Measurements from ENCODE around the gene IZUMO2.
"Not testable (repeated sequence)": the region's sequence is repeated elsewhere in the genome, so short reads cannot be mapped to it uniquely, and the experiment has no call there.

Gene IZUMO2

DNA sequence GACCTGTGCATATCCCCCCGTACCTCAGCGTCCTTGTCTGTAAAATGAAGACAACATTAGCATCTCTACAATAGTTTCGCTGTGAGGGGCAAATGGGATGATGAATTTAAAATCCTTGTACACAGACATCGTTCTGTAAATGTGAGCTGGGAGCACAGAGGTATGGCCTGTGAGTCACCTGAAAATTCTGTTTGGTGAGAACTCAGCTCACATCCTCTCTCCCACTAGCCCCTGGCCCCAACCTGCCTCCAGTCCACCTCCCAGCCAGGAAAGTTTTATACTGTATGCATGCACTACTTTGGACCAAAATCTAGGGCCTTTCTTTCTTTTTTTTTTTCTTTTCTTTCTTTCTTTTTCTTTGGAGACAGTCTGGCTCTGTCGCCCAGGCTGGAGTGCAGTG, 8.7 kb upstream of the IZUMO2 start:
- no peak for DNase-seq
- H3K27ac ChIP-seq (ENCODE audit: insufficient read depth, low read length, poor library complexity, severe bottlenecking), result no peak overlapping the region
- no peak overlapping the region for H3K4me3 ChIP-seq (ENCODE audit: insufficient read depth, low read depth, low read length, poor library complexity, severe bottlenecking)
- no peaks in the 10 kb centered on the region for H3K36me3 ChIP-seq (ENCODE audit: control insufficient read depth, insufficient read depth, low read length)
- H3K4me1 ChIP-seq (ENCODE audit: control insufficient read depth, insufficient read depth, low read length, poor library complexity, severe bottlenecking), result no peaks in the 10 kb centered on the region
- no peaks in the 10 kb centered on the region for H3K27me3 ChIP-seq (replicated peaks; ENCODE audit: control insufficient read depth, insufficient read depth, low read length, poor library complexity, severe bottlenecking)
- no peaks in the 10 kb centered on the region for H3K9me3 ChIP-seq (ENCODE audit: control insufficient read depth, low read length)

GRCh38 chr19:50167314-50167721, 4.2 kb upstream of the IZUMO2 start:
- Histone ChIP-seq H3K36me3 (ENCODE audit: control insufficient read depth, insufficient read depth, low read length) (no peaks in the 10 kb centered on the region), H3K27me3 (replicated peaks; ENCODE audit: control insufficient read depth, insufficient read depth, low read length, poor library complexity, severe bottlenecking) (peaks cover 4% of the 10 kb centered on the region), H3K4me1 (ENCODE audit: control insufficient read depth, insufficient read depth, low read length, poor library complexity, severe bottlenecking) (no peaks in the 10 kb centered on the region), H3K9me3 (ENCODE audit: control insufficient read depth, low read length) (no peaks in the 10 kb centered on the region), H3K27ac (ENCODE audit: insufficient read depth, low read length, poor library complexity, severe bottlenecking) (no peak overlapping the region), H3K4me3 (ENCODE audit: insufficient read depth, low read depth, low read length, poor library complexity, severe bottlenecking) (no peak overlapping the region)
- no peak for DNase-seq

GRCh38 chr19:50159078-50159477, 4.0 kb downstream of the IZUMO2 start:
- no peak for DNase-seq
- Histone ChIP-seq H3K27me3 (replicated peaks; ENCODE audit: control insufficient read depth, insufficient read depth, low read length, poor library complexity, severe bottlenecking) (peaks cover 4% of the 10 kb centered on the region), H3K4me1 (ENCODE audit: control insufficient read depth, insufficient read depth, low read length, poor library complexity, severe bottlenecking) (no peaks in the 10 kb centered on the region), H3K4me3 (ENCODE audit: insufficient read depth, low read depth, low read length, poor library complexity, severe bottlenecking) (no peak overlapping the region), H3K36me3 (ENCODE audit: control insufficient read depth, insufficient read depth, low read length) (no peaks in the 10 kb centered on the region), H3K27ac (ENCODE audit: insufficient read depth, low read length, poor library complexity, severe bottlenecking) (no peak overlapping the region), H3K9me3 (ENCODE audit: control insufficient read depth, low read length) (no peaks in the 10 kb centered on the region)

GRCh38 chr19:50158577-50158976, 4.5 kb downstream of the IZUMO2 start:
- Histone ChIP-seq H3K9me3 (ENCODE audit: control insufficient read depth, low read length) (no peaks in the 10 kb centered on the region), H3K4me3 (ENCODE audit: insufficient read depth, low read depth, low read length, poor library complexity, severe bottlenecking) (no peak overlapping the region), H3K4me1 (ENCODE audit: control insufficient read depth, insufficient read depth, low read length, poor library complexity, severe bottlenecking) (no peaks in the 10 kb centered on the region), H3K27ac (ENCODE audit: insufficient read depth, low read length, poor library complexity, severe bottlenecking) (no peak overlapping the region), H3K27me3 (replicated peaks; ENCODE audit: control insufficient read depth, insufficient read depth, low read length, poor library complexity, severe bottlenecking) (peaks cover 4% of the 10 kb centered on the region), H3K36me3 (ENCODE audit: control insufficient read depth, insufficient read depth, low read length) (no peaks in the 10 kb centered on the region)
- DNase-seq, result no peak

DNA sequence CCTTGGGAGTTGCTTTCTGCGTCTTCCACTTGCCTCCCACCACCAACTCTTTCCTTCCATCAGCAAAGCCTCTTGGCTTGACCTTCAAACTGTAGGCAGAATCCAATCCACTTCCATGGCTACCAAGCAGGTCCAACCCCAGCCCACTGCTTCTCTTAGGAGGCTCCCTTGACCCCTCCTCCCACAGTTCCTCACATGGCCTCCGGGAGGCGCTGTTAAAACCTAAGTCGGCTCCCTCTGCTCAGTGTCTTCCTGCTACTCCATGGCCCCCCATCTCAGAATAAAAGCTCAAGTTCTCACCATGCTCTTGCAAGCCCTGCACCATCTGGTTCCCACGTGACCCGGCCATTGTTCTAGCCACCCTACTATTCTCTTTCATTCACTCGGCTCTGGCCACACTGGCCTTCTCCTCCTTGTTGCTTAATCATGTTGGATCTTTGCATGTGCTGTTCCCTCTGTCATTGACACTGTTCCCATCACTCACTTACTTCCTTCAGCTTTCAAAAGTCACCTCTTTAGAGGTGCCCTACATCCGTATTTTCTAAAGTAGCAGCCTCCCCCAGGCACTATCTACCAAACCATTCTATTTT, 7.5 kb downstream of the IZUMO2 start:
- DNase-seq, result no peak
- Histone ChIP-seq H3K27me3 (replicated peaks; ENCODE audit: control insufficient read depth, insufficient read depth, low read length, poor library complexity, severe bottlenecking) (no peaks in the 10 kb centered on the region), H3K36me3 (ENCODE audit: control insufficient read depth, insufficient read depth, low read length) (no peaks in the 10 kb centered on the region), H3K4me3 (ENCODE audit: insufficient read depth, low read depth, low read length, poor library complexity, severe bottlenecking) (no peak overlapping the region), H3K9me3 (ENCODE audit: control insufficient read depth, low read length) (no peaks in the 10 kb centered on the region), H3K4me1 (ENCODE audit: control insufficient read depth, insufficient read depth, low read length, poor library complexity, severe bottlenecking) (no peaks in the 10 kb centered on the region), H3K27ac (ENCODE audit: insufficient read depth, low read length, poor library complexity, severe bottlenecking) (no peak overlapping the region)

- Histone ChIP-seq H3K9me3 (ENCODE audit: control insufficient read depth, low read length) (no peaks in the 10 kb centered on the region), H3K27me3 (replicated peaks; ENCODE audit: control insufficient read depth, insufficient read depth, low read length, poor library complexity, severe bottlenecking) (no peaks in the 10 kb centered on the region), H3K27ac (ENCODE audit: insufficient read depth, low read length, poor library complexity, severe bottlenecking) (no peak overlapping the region), H3K4me1 (ENCODE audit: control insufficient read depth, insufficient read depth, low read length, poor library complexity, severe bottlenecking) (no peaks in the 10 kb centered on the region), H3K4me3 (ENCODE audit: insufficient read depth, low read depth, low read length, poor library complexity, severe bottlenecking) (no peak overlapping the region), H3K36me3 (ENCODE audit: control insufficient read depth, insufficient read depth, low read length) (no peaks in the 10 kb centered on the region)
- DNase-seq, result no peak
Measured at GRCh38 chr19:50154529-50154928, 8.6 kb downstream of the IZUMO2 start.

DNA sequence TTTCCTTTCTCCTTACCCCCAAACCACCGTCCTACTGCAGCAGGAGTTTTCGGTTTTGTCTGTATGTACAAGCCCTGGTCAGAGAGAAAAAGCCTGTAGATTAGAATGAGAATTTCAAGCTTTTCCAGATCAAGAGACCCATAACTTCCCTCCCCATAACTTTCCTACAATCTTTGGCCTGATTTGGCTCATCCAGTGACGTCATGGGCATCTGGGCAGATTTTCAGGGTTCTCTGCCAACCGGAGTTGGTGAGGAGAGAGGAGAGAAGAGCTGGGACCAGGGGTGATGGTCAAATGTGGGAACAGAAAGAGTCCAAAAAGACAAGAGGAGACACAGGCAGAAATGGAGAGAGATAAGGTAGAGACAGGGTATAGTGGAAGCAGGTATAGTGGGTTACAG, 10.5 kb downstream of the IZUMO2 start:
- H3K4me1 ChIP-seq (ENCODE audit: control insufficient read depth, insufficient read depth, low read length, poor library complexity, severe bottlenecking), result no peaks in the 10 kb centered on the region
- H3K36me3 ChIP-seq (ENCODE audit: control insufficient read depth, insufficient read depth, low read length), result no peaks in the 10 kb centered on the region
- DNase-seq, result no peak
- H3K27ac ChIP-seq (ENCODE audit: insufficient read depth, low read length, poor library complexity, severe bottlenecking), result no peak overlapping the region
- H3K4me3 ChIP-seq (ENCODE audit: insufficient read depth, low read depth, low read length, poor library complexity, severe bottlenecking), result no peak overlapping the region
- no peaks in the 10 kb centered on the region for H3K9me3 ChIP-seq (ENCODE audit: control insufficient read depth, low read length)
- H3K27me3 ChIP-seq (replicated peaks; ENCODE audit: control insufficient read depth, insufficient read depth, low read length, poor library complexity, severe bottlenecking), result no peaks in the 10 kb centered on the region

DNA sequence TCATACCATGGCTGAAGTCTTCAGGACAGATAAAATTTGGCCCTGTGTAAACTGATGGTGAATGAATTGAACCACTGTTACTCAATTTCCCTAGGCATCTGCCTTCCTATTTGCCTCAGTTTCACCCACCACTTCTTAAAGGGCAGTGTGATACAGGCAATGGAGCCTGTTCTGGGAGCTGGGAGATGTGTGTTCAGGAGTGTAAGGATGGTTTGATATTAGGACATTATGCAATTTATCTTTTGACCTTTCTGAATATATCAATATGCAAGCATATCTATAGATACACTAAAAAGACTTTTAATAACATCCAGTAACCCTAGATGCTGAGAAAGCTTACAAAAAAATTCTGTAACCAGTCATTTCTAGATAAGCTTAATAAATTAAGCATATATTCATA, 14.6 kb downstream of the IZUMO2 start:
- H3K27me3 ChIP-seq (replicated peaks; ENCODE audit: control insufficient read depth, insufficient read depth, low read length, poor library complexity, severe bottlenecking), result no peaks in the 10 kb centered on the region
- peak overlapping the region; percentile 84 for H3K4me3 ChIP-seq (ENCODE audit: insufficient read depth, low read depth, low read length, poor library complexity, severe bottlenecking)
- DNase-seq, result no peak
- H3K36me3 ChIP-seq (ENCODE audit: control insufficient read depth, insufficient read depth, low read length), result no peaks in the 10 kb centered on the region
- no peaks in the 10 kb centered on the region for H3K9me3 ChIP-seq (ENCODE audit: control insufficient read depth, low read length)
- H3K4me1 ChIP-seq (ENCODE audit: control insufficient read depth, insufficient read depth, low read length, poor library complexity, severe bottlenecking), result no peaks in the 10 kb centered on the region
- H3K27ac ChIP-seq (ENCODE audit: insufficient read depth, low read length, poor library complexity, severe bottlenecking), result no peak overlapping the region

- H3K4me1 ChIP-seq (ENCODE audit: control insufficient read depth, insufficient read depth, low read length, poor library complexity, severe bottlenecking), result no peaks in the 10 kb centered on the region
- no peaks in the 10 kb centered on the region for H3K36me3 ChIP-seq (ENCODE audit: control insufficient read depth, insufficient read depth, low read length)
- no peaks in the 10 kb centered on the region for H3K9me3 ChIP-seq (ENCODE audit: control insufficient read depth, low read length)
- peak overlapping the region; percentile 84 for H3K4me3 ChIP-seq (ENCODE audit: insufficient read depth, low read depth, low read length, poor library complexity, severe bottlenecking)
- peak; percentile 11 to 56 (median 42) for DNase-seq
- no peaks in the 10 kb centered on the region for H3K27me3 ChIP-seq (replicated peaks; ENCODE audit: control insufficient read depth, insufficient read depth, low read length, poor library complexity, severe bottlenecking)
- H3K27ac ChIP-seq (ENCODE audit: insufficient read depth, low read length, poor library complexity, severe bottlenecking), result peak overlapping the region; percentile 42
Measured at GRCh38 chr19:50147462-50148423, 15.3 kb downstream of the IZUMO2 start.

GRCh38 chr19:50141921-50142320, 21.2 kb downstream of the IZUMO2 start:
- not testable (repeated sequence) for H3K4me3 ChIP-seq (ENCODE audit: insufficient read depth, low read depth, low read length, poor library complexity, severe bottlenecking); H3K9me3 ChIP-seq (ENCODE audit: control insufficient read depth, low read length); H3K4me1 ChIP-seq (ENCODE audit: control insufficient read depth, insufficient read depth, low read length, poor library complexity, severe bottlenecking); H3K36me3 ChIP-seq (ENCODE audit: control insufficient read depth, insufficient read depth, low read length); H3K27me3 ChIP-seq (replicated peaks; ENCODE audit: control insufficient read depth, insufficient read depth, low read length, poor library complexity, severe bottlenecking); DNase-seq; H3K27ac ChIP-seq (ENCODE audit: insufficient read depth, low read length, poor library complexity, severe bottlenecking)

All from effector memory CD4-positive, alpha-beta T cell (primary cell).